SU-DHL-6 (cell line): ENCODE results near the gene OSBPL5.

Experiments used
- H2AFZ ChIP-seq: fragments of 200-600 bp; sonication (generic); 2 replicates; pipeline ENCODE4 v1.6.1; 2014; ENCODE audit warnings: low read depth, mild to moderate bottlenecking, moderate library complexity, mixed read lengths, antibody characterized with exemption, low read length; ENCODE audit not compliant: severe bottlenecking
- H3F3A ChIP-seq: fragments of 200-600 bp; shearing (Covaris generic); 2 replicates; pipeline ENCODE4 v1.6.0; 2016; ENCODE audit warnings: antibody characterized with exemption, mild to moderate bottlenecking; ENCODE audit not compliant: insufficient read depth
- H3K27ac ChIP-seq: fragments of 200-600 bp; sonication (generic); 2 replicates; pipeline ENCODE4 v1.5.1; 2016; ENCODE audit warnings: low read depth, mild to moderate bottlenecking, low read length, moderate library complexity, mixed read lengths
- H3K27me3 ChIP-seq: fragments of 200-600 bp; sonication (generic), shearing (Covaris generic); 2 replicates; pipeline ENCODE4 v1.6.0; 2014; ENCODE audit warnings: mild to moderate bottlenecking, low read length
- H3K36me3 ChIP-seq: fragments of 200-600 bp; sonication (generic); 2 replicates; pipeline ENCODE4 v1.6.1; 2014; ENCODE audit warnings: mild to moderate bottlenecking, low read length, mixed read lengths
- H3K4me2 ChIP-seq: fragments of 300-600, 200-600 bp; shearing (Covaris generic), sonication (generic); 2 replicates; pipeline ENCODE4 v1.6.0; 2014; ENCODE audit warnings: low read length, low read depth, mild to moderate bottlenecking; ENCODE audit not compliant: poor library complexity, severe bottlenecking
- H3K4me3 ChIP-seq: fragments of 200-600 bp; sonication (generic); 2 replicates; pipeline ENCODE4 v1.5.1; 2014; ENCODE audit warnings: antibody characterized with exemption, low read length, mild to moderate bottlenecking, mixed read lengths; ENCODE audit not compliant: insufficient read depth, poor library complexity, severe bottlenecking
- H3K79me2 ChIP-seq: fragments of 200-600 bp; sonication (generic); 2 replicates; pipeline ENCODE4 v1.6.1; 2014; ENCODE audit warnings: mild to moderate bottlenecking, low read length, moderate library complexity; ENCODE audit not compliant: insufficient read depth
- H3K9ac ChIP-seq: fragments of 200-600 bp; sonication (generic); 2 replicates; pipeline ENCODE4 v1.7.0; 2014; ENCODE audit warnings: mild to moderate bottlenecking, low read length
- H3K9me2 ChIP-seq: fragments of 200-600 bp; sonication (generic); replicated peaks from 2 replicates; pipeline ENCODE4 v1.6.1; 2014; ENCODE audit warnings: low read length; ENCODE audit not compliant: insufficient read depth
- H3K9me3 ChIP-seq: fragments of 200-600 bp; sonication (generic); 2 replicates; pipeline ENCODE4 v1.6.1; 2014; ENCODE audit warnings: low read length, mixed read lengths; ENCODE audit not compliant: insufficient read depth
- H4K20me1 ChIP-seq: fragments of 200-600 bp; sonication (generic); 2 replicates; pipeline ENCODE4 v1.6.1; 2014; ENCODE audit warnings: low read depth, mild to moderate bottlenecking, antibody characterized with exemption, low read length, moderate library complexity, mixed read lengths
- CTCF ChIP-seq: fragments of 200-600 bp; sonication (generic); IDR thresholded peaks from one replicate; pipeline ENCODE4 v1.5.1; 2017; ENCODE audit warnings: antibody characterized with exemption, mild to moderate bottlenecking, low read length, moderate library complexity; ENCODE audit not compliant: insufficient read depth, poor library complexity, severe bottlenecking
- EZH2phosphoT487 ChIP-seq: fragments of 200-600 bp; sonication (generic), shearing (Covaris generic); conservative IDR thresholded peaks from 2 replicates; pipeline ENCODE4 v1.6.1; 2018; ENCODE audit warnings: mild to moderate bottlenecking, antibody characterized with exemption, low read length, moderate library complexity, mixed read lengths

Gene OSBPL5

DNA sequence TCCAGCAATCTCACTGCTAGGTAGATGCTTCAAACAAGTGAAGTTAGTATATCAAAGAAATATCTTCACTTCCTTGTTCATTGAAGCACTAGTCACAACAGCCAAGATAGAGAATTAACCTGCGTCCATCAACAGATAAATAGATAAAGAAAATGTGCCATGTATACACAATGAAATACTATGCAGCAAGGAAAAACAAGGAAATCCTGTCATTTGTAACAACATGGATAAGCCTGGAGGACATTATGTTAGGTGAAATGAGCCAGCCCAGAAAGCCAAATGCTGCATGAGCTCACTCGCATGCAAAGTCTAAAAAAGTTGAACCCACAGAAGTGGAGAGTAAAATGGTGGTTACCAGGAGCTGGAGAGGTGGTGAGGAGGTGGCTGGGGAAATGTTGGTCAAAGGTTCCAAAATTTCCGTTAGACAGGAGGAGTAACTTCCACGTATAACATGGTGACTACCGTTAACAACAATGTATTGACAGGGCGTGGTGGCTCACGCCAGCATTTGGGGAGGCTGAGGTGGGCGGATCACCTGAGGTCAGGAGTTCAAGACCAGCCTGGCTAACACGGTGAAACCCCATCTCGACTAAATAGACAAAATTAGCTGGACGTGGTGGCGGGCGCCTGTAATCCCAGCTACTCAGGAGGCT, 84.3 kb downstream of the OSBPL5 start:
- no peak overlapping the region for H3K9ac ChIP-seq
- no peak overlapping the region for H3K4me3 ChIP-seq
- no peaks in the 10 kb centered on the region for H3K27me3 ChIP-seq
- H4K20me1 ChIP-seq = no peaks in the 10 kb centered on the region
- no peaks in the 10 kb centered on the region for H3K9me2 ChIP-seq
- no peak overlapping the region for H3K27ac ChIP-seq
- no peaks in the 10 kb centered on the region for H3K9me3 ChIP-seq
- H2AFZ ChIP-seq = no peak overlapping the region
- no peak overlapping the region for H3K4me2 ChIP-seq
- TF ChIP-seq EZH2phosphoT487 = no peak
- no peak for TF ChIP-seq CTCF
- H3K79me2 ChIP-seq = no peaks in the 10 kb centered on the region
- no peaks in the 10 kb centered on the region for H3F3A ChIP-seq
- H3K36me3 ChIP-seq = no peaks in the 10 kb centered on the region

GRCh38 chr11:3080104-3080503, 85.0 kb downstream of the OSBPL5 start:
- Histone ChIP-seq H3K4me3 (no peak overlapping the region), H4K20me1 (no peaks in the 10 kb centered on the region), H3K9me2 (no peaks in the 10 kb centered on the region), H3K36me3 (no peaks in the 10 kb centered on the region), H3K4me2 (no peak overlapping the region), H3K9me3 (no peaks in the 10 kb centered on the region), H3K79me2 (no peaks in the 10 kb centered on the region), H2AFZ (no peak overlapping the region), H3K27me3 (no peaks in the 10 kb centered on the region), H3K27ac (no peak overlapping the region), H3F3A (no peaks in the 10 kb centered on the region), H3K9ac (no peak overlapping the region)
- TF ChIP-seq EZH2phosphoT487 = no peak
- TF ChIP-seq CTCF = no peak

GRCh38 chr11:3077846-3078440, 87.2 kb downstream of the OSBPL5 start:
- Histone ChIP-seq H3K9ac (no peak overlapping the region), H3K9me2 (no peaks in the 10 kb centered on the region), H3K79me2 (no peaks in the 10 kb centered on the region), H3K4me3 (no peak overlapping the region), H3F3A (no peaks in the 10 kb centered on the region), H3K27me3 (no peaks in the 10 kb centered on the region), H3K36me3 (no peaks in the 10 kb centered on the region), H2AFZ (no peak overlapping the region), H3K27ac (no peak overlapping the region), H4K20me1 (no peaks in the 10 kb centered on the region), H3K9me3 (no peaks in the 10 kb centered on the region), H3K4me2 (no peak overlapping the region)
- TF ChIP-seq CTCF (no peak), EZH2phosphoT487 (no peak)
